Lower lobe of right lung (tissue), 2 donors: ENCODE measurements around the gene RNF34. TPM values are rescaled to one million over a fixed set of nuclear protein-coding genes. Genes with fewer than 3 reads are reported as not detected.

Experiments
- ATAC-seq, 2 donors: fragments of 200-7000 bp; cut with Tn5 transposase; one replicate each; pipeline ENCODE4 v1.9.1; 2020 to 2022; ENCODE audit warnings: mild to moderate bottlenecking in 2 of 2, moderate library complexity in 2 of 2
- DNase-seq: peaks from one replicate; pipeline ENCODE4 v3.0.0-alpha.2; 2020
- H3K27ac ChIP-seq: fragments of 200-600 bp; one replicate; pipeline ENCODE4 v1.8.0; 2022
- H3K27me3 ChIP-seq: fragments of 200-600 bp; one replicate; pipeline ENCODE4 v1.8.0; 2022; ENCODE audit warnings: low read depth
- H3K36me3 ChIP-seq: fragments of 200-600 bp; one replicate; pipeline ENCODE4 v1.8.0; 2022; ENCODE audit warnings: mild to moderate bottlenecking
- H3K4me1 ChIP-seq: fragments of 200-600 bp; one replicate; pipeline ENCODE4 v1.8.0; 2022
- H3K4me3 ChIP-seq: fragments of 200-600 bp; one replicate; pipeline ENCODE4 v1.8.0; 2022; ENCODE audit warnings: mild to moderate bottlenecking
- H3K9me3 ChIP-seq: fragments of 200-600 bp; one replicate; pipeline ENCODE4 v1.8.0; 2022
- intact Hi-C: fragments of 100-400 bp; cut with DNase I; formaldehyde crosslinking; loops from one replicate; pipeline ENCODE4 v1.11.0; 2022
- total RNA-seq: library from RNA; stranded (reverse); fragmentation: NEBNext Ultra II Directional; extraction: Animal tissue kit (Norgen Biotek cat#: 25700); gene quantifications from one replicate; pipeline ENCODE4 v1.2.1, GENCODE V29; 2021
- TF ChIP-seq, protein P1 (sequence below): fragments of 200-600 bp; IDR thresholded peaks from one replicate; pipeline ENCODE4 v1.8.0; 2022; ENCODE audit warnings: antibody characterized with exemption, mild to moderate bottlenecking
- donor health status: DM: no; HTN: yes; CAD: no; lungs with severe emphysema.

The RNF34 gene
- total RNA-seq, 1 donor from 2014 or later: 23.0 TPM

DNA sequence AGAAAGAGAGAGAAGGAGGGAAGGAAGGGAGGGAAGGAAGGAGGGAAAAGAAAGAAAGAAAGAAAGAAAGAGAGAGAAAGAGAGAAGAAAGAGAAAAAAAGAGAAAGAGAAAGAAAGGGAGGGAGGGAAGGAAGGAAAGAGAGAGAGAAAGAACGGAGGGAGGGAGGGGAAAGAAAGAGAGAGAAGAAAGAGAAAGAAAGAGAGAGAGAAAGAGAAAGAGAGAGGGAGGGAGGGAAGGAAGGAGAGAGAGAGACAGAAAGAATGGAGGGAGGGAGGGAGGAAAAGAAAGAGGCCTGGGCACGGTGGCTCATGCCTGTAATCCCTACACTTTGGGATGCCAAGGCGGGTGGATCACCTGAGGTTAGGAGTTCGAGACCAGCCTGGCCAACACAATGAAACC lies 42.6 kb upstream of the RNF34 start:
- Histone ChIP-seq H3K27me3 (no peaks in the 10 kb centered on the region), H3K27ac (no peak overlapping the region), H3K4me1 (peaks cover 5% of the 10 kb centered on the region), H3K9me3 (no peaks in the 10 kb centered on the region), H3K4me3 (no peak overlapping the region), H3K36me3 (no peaks in the 10 kb centered on the region)
- intact Hi-C loops: no loop called here
- ATAC-seq (no peak), DNase-seq (no peak)
- TF ChIP-seq, protein P1, sequence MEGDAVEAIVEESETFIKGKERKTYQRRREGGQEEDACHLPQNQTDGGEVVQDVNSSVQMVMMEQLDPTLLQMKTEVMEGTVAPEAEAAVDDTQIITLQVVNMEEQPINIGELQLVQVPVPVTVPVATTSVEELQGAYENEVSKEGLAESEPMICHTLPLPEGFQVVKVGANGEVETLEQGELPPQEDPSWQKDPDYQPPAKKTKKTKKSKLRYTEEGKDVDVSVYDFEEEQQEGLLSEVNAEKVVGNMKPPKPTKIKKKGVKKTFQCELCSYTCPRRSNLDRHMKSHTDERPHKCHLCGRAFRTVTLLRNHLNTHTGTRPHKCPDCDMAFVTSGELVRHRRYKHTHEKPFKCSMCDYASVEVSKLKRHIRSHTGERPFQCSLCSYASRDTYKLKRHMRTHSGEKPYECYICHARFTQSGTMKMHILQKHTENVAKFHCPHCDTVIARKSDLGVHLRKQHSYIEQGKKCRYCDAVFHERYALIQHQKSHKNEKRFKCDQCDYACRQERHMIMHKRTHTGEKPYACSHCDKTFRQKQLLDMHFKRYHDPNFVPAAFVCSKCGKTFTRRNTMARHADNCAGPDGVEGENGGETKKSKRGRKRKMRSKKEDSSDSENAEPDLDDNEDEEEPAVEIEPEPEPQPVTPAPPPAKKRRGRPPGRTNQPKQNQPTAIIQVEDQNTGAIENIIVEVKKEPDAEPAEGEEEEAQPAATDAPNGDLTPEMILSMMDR: no peak

DNA sequence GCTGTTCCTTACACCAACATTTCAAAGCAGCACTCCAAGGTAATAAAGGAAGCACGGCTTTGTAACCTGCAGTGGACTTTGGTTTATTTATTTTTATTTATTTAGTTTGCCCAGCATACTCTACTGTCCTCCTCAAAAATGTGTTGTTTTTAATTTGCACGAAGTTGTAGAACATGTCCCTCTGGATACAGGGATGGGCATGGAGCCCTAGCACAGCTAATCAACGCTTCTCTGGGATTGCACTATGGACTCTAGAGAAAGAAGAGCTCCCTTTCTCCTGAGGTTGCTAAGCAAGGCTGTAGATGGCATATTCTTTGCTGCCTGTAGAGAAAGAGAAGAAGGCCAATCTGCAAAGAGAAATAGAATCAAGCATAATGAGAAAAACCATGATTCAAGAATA lies 41.8 kb upstream of the RNF34 start:
- intact Hi-C loops: no loop called here
- Histone ChIP-seq H3K27ac (no peak overlapping the region), H3K27me3 (no peaks in the 10 kb centered on the region), H3K36me3 (no peaks in the 10 kb centered on the region), H3K9me3 (no peaks in the 10 kb centered on the region), H3K4me1 (peaks cover 2% of the 10 kb centered on the region), H3K4me3 (no peak overlapping the region)
- TF ChIP-seq, protein P1: no peak
- ATAC-seq (no peak), DNase-seq (no peak)

DNA sequence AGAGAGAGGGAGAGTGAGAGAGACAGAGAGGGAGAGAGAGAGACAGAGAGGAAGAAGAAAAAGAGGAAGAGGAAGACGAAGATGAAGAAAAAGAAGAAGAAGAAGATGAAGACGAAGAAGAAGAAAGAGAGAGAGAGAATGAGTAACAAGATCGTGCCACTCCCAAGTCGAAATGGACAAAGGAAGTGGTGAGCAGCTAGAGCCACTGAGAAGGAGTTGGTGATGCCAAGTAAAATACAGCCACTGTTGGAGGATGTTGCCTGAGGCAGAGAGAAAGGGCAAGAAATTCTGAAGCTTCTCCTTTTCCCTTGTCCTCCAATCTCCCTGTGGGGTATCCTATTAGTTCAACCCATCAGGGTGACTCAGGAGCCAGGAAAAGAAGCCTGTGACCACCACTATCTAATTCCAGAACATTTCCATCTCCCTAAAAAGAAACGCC lies 35.2 kb upstream of the RNF34 start:
- Histone ChIP-seq H3K4me1 (no peaks in the 10 kb centered on the region), H3K27me3 (no peaks in the 10 kb centered on the region), H3K9me3 (no peaks in the 10 kb centered on the region), H3K4me3 (no peak overlapping the region), H3K27ac (no peak overlapping the region), H3K36me3 (no peaks in the 10 kb centered on the region)
- intact Hi-C loops: no loop called here
- DNase-seq (no peak), ATAC-seq (no peak)
- TF ChIP-seq, protein P1: no peak

DNA sequence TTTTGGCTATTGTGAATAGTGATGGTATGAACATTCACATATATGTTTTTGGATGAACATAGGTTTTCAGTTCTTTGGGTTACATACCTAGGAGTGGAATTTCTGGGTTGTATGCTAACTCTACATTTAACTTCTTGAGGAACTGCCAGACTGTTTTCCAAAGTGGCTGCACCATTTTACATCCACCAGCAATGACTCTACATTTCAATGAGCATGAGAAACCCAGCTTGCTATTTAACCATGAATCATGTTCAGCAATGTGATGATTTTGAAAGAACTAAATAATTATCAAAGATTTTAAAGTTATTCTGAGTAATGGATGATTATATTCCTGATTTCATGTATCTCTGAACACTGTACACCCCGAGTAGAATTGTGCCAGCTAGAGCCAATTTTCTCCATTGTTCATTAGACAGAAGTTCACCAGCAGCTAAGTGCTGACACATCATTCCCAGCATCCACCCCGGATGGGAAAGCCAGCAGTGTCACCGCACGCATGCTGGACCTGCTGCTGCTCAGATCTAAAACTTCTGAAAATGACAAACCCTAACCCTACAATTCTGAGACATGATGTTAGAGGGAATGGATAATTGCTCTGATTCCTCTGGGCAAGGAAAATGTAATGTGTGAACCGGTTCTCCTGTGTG lies 34.4 kb upstream of the RNF34 start:
- Histone ChIP-seq H3K9me3 (no peaks in the 10 kb centered on the region), H3K36me3 (no peaks in the 10 kb centered on the region)
- TF ChIP-seq, protein P1: no peak

DNA sequence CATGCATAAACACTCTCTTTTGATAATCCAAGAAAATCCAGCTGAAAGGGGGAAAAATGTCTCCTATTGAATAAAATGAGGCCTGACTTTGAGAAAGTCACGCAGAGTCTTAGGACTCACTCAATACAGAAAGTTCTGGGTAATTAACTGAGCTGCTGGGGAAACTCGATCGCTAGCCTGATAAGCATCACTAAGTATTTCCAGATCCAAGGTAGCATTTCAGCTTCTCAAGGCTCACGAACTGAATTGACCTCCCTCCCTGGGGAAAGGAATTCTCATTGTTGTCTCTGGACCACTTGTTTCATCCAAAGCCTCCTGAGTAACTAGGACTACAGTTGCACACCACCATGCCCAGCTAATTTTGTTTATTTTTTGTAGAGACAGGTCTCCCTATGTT lies 33.9 kb upstream of the RNF34 start:
- H3K27me3 ChIP-seq: no peaks in the 10 kb centered on the region
- intact Hi-C loops: no loop called here
- H3K27ac ChIP-seq: no peak overlapping the region
- no peaks in the 10 kb centered on the region for H3K36me3 ChIP-seq
- TF ChIP-seq, protein P1: no peak
- ATAC-seq (no peak), DNase-seq (no peak)
- no peaks in the 10 kb centered on the region for H3K4me1 ChIP-seq
- H3K9me3 ChIP-seq: no peaks in the 10 kb centered on the region
- no peak overlapping the region for H3K4me3 ChIP-seq

More for the DNA sequence above, 34.4 kb upstream of the RNF34 start:
- Histone ChIP-seq H3K27me3 (no peaks in the 10 kb centered on the region), H3K4me3 (no peak overlapping the region), H3K27ac (no peak overlapping the region), H3K4me1 (no peaks in the 10 kb centered on the region)
- ATAC-seq (no peak), DNase-seq (no peak)
- intact Hi-C loops: no loop called here
